Duodenal mucosa (tissue), 2 donors: ENCODE data around the gene HOXA2.

ENCODE experiments used
- H3K27ac ChIP-seq: one replicate; pipeline ENCODE4 v1.7.0; 2013; ENCODE audit warnings: low read depth, low read length
- H3K27me3 ChIP-seq, 2 donors: one replicate each; pipeline ENCODE4 v1.7.0; 2013; ENCODE audit warnings: low read length in 2 of 2, control low read depth in 1 of 2; ENCODE audit not compliant: insufficient read depth in 2 of 2, control insufficient read depth in 1 of 2
- H3K36me3 ChIP-seq, 2 donors: one replicate each; pipeline ENCODE4 v1.7.0; 2013; ENCODE audit warnings: low read length in 2 of 2, control low read depth in 1 of 2; ENCODE audit not compliant: insufficient read depth in 2 of 2, control insufficient read depth in 1 of 2
- H3K4me1 ChIP-seq, 2 donors: one replicate each; pipeline ENCODE4 v1.7.0; 2013; ENCODE audit warnings: low read length in 2 of 2, control low read depth in 1 of 2; ENCODE audit not compliant: insufficient read depth in 2 of 2, control insufficient read depth in 1 of 2
- H3K4me3 ChIP-seq, 2 donors: one replicate each; pipeline ENCODE4 v1.7.0; 2013; ENCODE audit warnings: low read length in 2 of 2, low read depth in 1 of 2
- H3K9ac ChIP-seq, 2 donors: one replicate each; pipeline ENCODE4 v1.7.0; 2013; ENCODE audit warnings: low read length in 2 of 2, low read depth in 1 of 2
- H3K9me3 ChIP-seq, 2 donors: one replicate each; pipeline ENCODE4 v1.7.0; 2013; ENCODE audit warnings: low read length in 2 of 2, control low read depth in 1 of 2; ENCODE audit not compliant: control insufficient read depth in 1 of 2

HOXA2 gene

GRCh38 chr7:27132214-27132613 lies 29.7 kb upstream of the HOXA2 start:
- Histone ChIP-seq H3K36me3 (no peaks in the 10 kb centered on the region), H3K9ac (no peak overlapping the region), H3K9me3 (no peaks in the 10 kb centered on the region), H3K4me1 (peaks cover 24 to 52% of the 10 kb centered on the region in 2 donors), H3K4me3 (no peak overlapping the region), H3K27ac (no peak overlapping the region), H3K27me3 (peaks cover 17 to 25% of the 10 kb centered on the region in 2 donors)

- peak overlapping the region; percentile 55 to 72 for H3K9ac ChIP-seq
- peak overlapping the region; percentile 77 to 84 for H3K4me3 ChIP-seq
- H3K27ac ChIP-seq = peak overlapping the region; percentile 92
- H3K27me3 ChIP-seq = peaks cover 14 to 25% of the 10 kb centered on the region in 2 donors
- H3K4me1 ChIP-seq = peaks cover 27 to 51% of the 10 kb centered on the region in 2 donors
- no peaks in the 10 kb centered on the region for H3K9me3 ChIP-seq
- no peaks in the 10 kb centered on the region for H3K36me3 ChIP-seq
These were observed 28.9 kb upstream of the HOXA2 start for GRCh38 chr7:27131390-27131819.

GRCh38 chr7:27130540-27131389 lies 28.3 kb upstream of the HOXA2 start, which contains the start of gene HOXA4:
Gene HOXA4, minus strand, starts transcription at chr7:27130757. Its CDS starts 24 bp downstream, at chr7:27130733.
- no peaks in the 10 kb centered on the region for H3K9me3 ChIP-seq
- no peaks in the 10 kb centered on the region for H3K36me3 ChIP-seq
- peak within 1 kb of the TSS; percentile 55 to 72 for H3K9ac ChIP-seq
- H3K27me3 ChIP-seq = peaks cover 14 to 25% of the 10 kb centered on the region in 2 donors
- H3K4me1 ChIP-seq = peaks cover 23 to 48% of the 10 kb centered on the region in 2 donors
- peak within 1 kb of the TSS; percentile 77 to 84 for H3K4me3 ChIP-seq
- H3K27ac ChIP-seq = peak within 1 kb of the TSS; percentile 92

- no peaks in the 10 kb centered on the region for H3K9me3 ChIP-seq
- H3K36me3 ChIP-seq = no peaks in the 10 kb centered on the region
- peaks cover 14 to 20% of the 10 kb centered on the region in 2 donors for H3K27me3 ChIP-seq
- H3K9ac ChIP-seq = peak overlapping the region; percentile 40 to 53
- H3K27ac ChIP-seq = peak overlapping the region; percentile 63
- H3K4me1 ChIP-seq = peaks cover 15 to 47% of the 10 kb centered on the region in 2 donors
- H3K4me3 ChIP-seq = peak overlapping the region; percentile 61 to 84
These were observed 27.5 kb upstream of the HOXA2 start for GRCh38 chr7:27129729-27130539.

GRCh38 chr7:27128776-27129728 lies 26.6 kb upstream of the HOXA2 start:
- no peak overlapping the region for H3K27ac ChIP-seq
- H3K4me3 ChIP-seq = peak overlapping the region; percentile 55 to 65
- H3K27me3 ChIP-seq = peaks cover 12% of the 10 kb centered on the region in 2 donors
- H3K9me3 ChIP-seq = no peaks in the 10 kb centered on the region
- H3K9ac ChIP-seq = peak overlapping the region; percentile 40 to 53
- H3K36me3 ChIP-seq = no peaks in the 10 kb centered on the region
- H3K4me1 ChIP-seq = peaks cover 22 to 44% of the 10 kb centered on the region in 2 donors

- Histone ChIP-seq H3K4me3 (no peak overlapping the region), H3K27me3 (peaks cover 6% of the 10 kb centered on the region in 2 donors)
These were observed 25.6 kb upstream of the HOXA2 start for GRCh38 chr7:27128034-27128433.

GRCh38 chr7:27126596-27127327 lies 24.3 kb upstream of the HOXA2 start:
- Histone ChIP-seq H3K27ac (no peak overlapping the region), H3K27me3 (peaks cover 0 to 6% of the 10 kb centered on the region in 2 donors), H3K4me1 (peaks cover 31 to 43% of the 10 kb centered on the region in 2 donors), H3K9me3 (no peaks in the 10 kb centered on the region), H3K9ac (no peak overlapping the region), H3K36me3 (no peaks in the 10 kb centered on the region), H3K4me3 (no peak overlapping the region)

More at GRCh38 chr7:27128034-27128433, 25.6 kb upstream of the HOXA2 start:
- Histone ChIP-seq H3K9ac (no peak overlapping the region), H3K36me3 (no peaks in the 10 kb centered on the region), H3K27ac (no peak overlapping the region), H3K9me3 (no peaks in the 10 kb centered on the region), H3K4me1 (peaks cover 31 to 43% of the 10 kb centered on the region in 2 donors)

GRCh38 chr7:27125986-27126394 lies 23.5 kb upstream of the HOXA2 start:
- Histone ChIP-seq H3K9ac (no peak overlapping the region), H3K36me3 (no peaks in the 10 kb centered on the region), H3K4me1 (peaks cover 28 to 42% of the 10 kb centered on the region in 2 donors), H3K27ac (no peak overlapping the region), H3K4me3 (no peak overlapping the region), H3K9me3 (no peaks in the 10 kb centered on the region), H3K27me3 (peaks cover 0 to 6% of the 10 kb centered on the region in 2 donors)
